Naive thymus-derived CD4-positive, alpha-beta T cell (primary cell): Measurements from ENCODE around the gene FAM47C. TPM values are rescaled to one million over a fixed set of nuclear protein-coding genes. Genes with fewer than 3 reads are reported as not detected.
"Not testable (repeated sequence)": the region's sequence is repeated elsewhere in the genome, so short reads cannot be mapped to it uniquely, and the experiment has no call there.

Experiments used
- ATAC-seq: fragments of 150-1000 bp; cut with Tn5 transposase; 2 replicates; pipeline ENCODE4 v1.10.0; 2021; ENCODE audit warnings: mild to moderate bottlenecking, moderate library complexity
- CTCF ChIA-PET: fragments of 350-600 bp; sonication (Branson Sonifier 250); formaldehyde crosslinking; loops from one replicate; lab custom pipeline; 2021; ENCODE audit warnings: antibody characterized with exemption; lab: Charles Lee
- POLR2A ChIA-PET: fragments of 350-600 bp; sonication (Branson Sonifier 250); formaldehyde crosslinking; loops from one replicate; lab custom pipeline; 2021; ENCODE audit warnings: antibody characterized with exemption, inconsistent platforms; lab: Charles Lee
- DNase-seq, 9 donors: peaks; one replicate each; pipeline versions ENCODE4 v3.0.0 to v3.0.0-alpha.2; 2020 to 2022; ENCODE audit warnings: mixed read lengths in 1 of 9
- H3K27ac ChIP-seq: one replicate; pipeline ENCODE4 v1.7.0; 2013; ENCODE audit warnings: mild to moderate bottlenecking, low read depth, low read length, moderate library complexity
- H3K27me3 ChIP-seq, 2 donors: one replicate each; pipeline ENCODE4 v1.7.0; 2013; ENCODE audit warnings: low read length in 2 of 2, mild to moderate bottlenecking in 2 of 2, moderate library complexity in 2 of 2; ENCODE audit not compliant: control insufficient read depth in 2 of 2, insufficient read depth in 2 of 2
- H3K36me3 ChIP-seq, 3 experiments: 1 replicate in 2 of 3; 2 replicates in 1 of 3; pipeline ENCODE4 v1.7.0; 2013; ENCODE audit warnings: low read length in 3 of 3, mild to moderate bottlenecking in 3 of 3, moderate library complexity in 1 of 3; ENCODE audit not compliant: insufficient read depth in 3 of 3, control insufficient read depth in 2 of 3
- H3K4me1 ChIP-seq, 2 donors: one replicate each; pipeline ENCODE4 v1.7.0; 2013; ENCODE audit warnings: low read length in 2 of 2, mild to moderate bottlenecking in 2 of 2, moderate library complexity in 1 of 2; ENCODE audit not compliant: control insufficient read depth in 2 of 2, insufficient read depth in 2 of 2
- H3K4me3 ChIP-seq: 2 replicates; pipeline ENCODE4 v1.7.0; 2013; ENCODE audit warnings: mild to moderate bottlenecking, low read length
- H3K9me3 ChIP-seq, 3 experiments: 1 replicate in 2 of 3; 2 replicates in 1 of 3; pipeline ENCODE4 v1.7.0; 2013; ENCODE audit warnings: low read length in 3 of 3; ENCODE audit not compliant: control insufficient read depth in 2 of 3
- H3K27ac Mint-ChIP-seq, 9 donors: one replicate each; pipeline ENCODE4 v1.8.0; 2020 to 2022; ENCODE audit warnings: mixed read lengths in 9 of 9, mild to moderate bottlenecking in 8 of 9, moderate library complexity in 5 of 9, inconsistent platforms in 2 of 9
- H3K27me3 Mint-ChIP-seq, 5 donors: one replicate each; pipeline ENCODE4 v1.8.0; 2021 to 2022; ENCODE audit warnings: mixed read lengths in 5 of 5, mild to moderate bottlenecking in 1 of 5
- H3K36me3 Mint-ChIP-seq, 5 donors: one replicate each; pipeline ENCODE4 v1.8.0; 2020 to 2022; ENCODE audit warnings: mixed read lengths in 5 of 5, mild to moderate bottlenecking in 3 of 5, inconsistent platforms in 1 of 5
- H3K4me1 Mint-ChIP-seq, 7 donors: one replicate each; pipeline ENCODE4 v1.8.0; 2020 to 2022; ENCODE audit warnings: mixed read lengths in 7 of 7, mild to moderate bottlenecking in 3 of 7, inconsistent platforms in 1 of 7
- H3K4me3 Mint-ChIP-seq, 10 donors: one replicate each; pipeline ENCODE4 v1.8.0; 2020 to 2022; ENCODE audit warnings: mild to moderate bottlenecking in 10 of 10, mixed read lengths in 10 of 10, moderate library complexity in 6 of 10, inconsistent platforms in 2 of 10
- H3K9me3 Mint-ChIP-seq, 11 donors: one replicate each; pipeline ENCODE4 v1.8.0; 2020 to 2022; ENCODE audit warnings: mixed read lengths in 11 of 11, mild to moderate bottlenecking in 4 of 11, inconsistent platforms in 1 of 11, moderate library complexity in 1 of 11
- intact Hi-C, 2 donors: fragments of 100-400 bp; cut with micrococcal nuclease; formaldehyde crosslinking; loops; one replicate each; pipeline ENCODE4 v1.15.1; 2023
- polyA plus RNA-seq, 2 donors: library from polyadenylated mRNA; unstranded; fragments of 300-500 nt; fragmentation: Illumina TruSeq; gene quantifications; one replicate each; pipeline ENCODE4 v1.2.3, GENCODE V29; 2021
- total RNA-seq, 6 experiments: library from RNA in 5 of 6; stranded (reverse) in 5 of 6; gene quantifications; 1 replicate in 5 of 6; 2 replicates in 1 of 6; pipeline ENCODE4 v1.2.3 and lab custom pipeline; 2021 to 2026

The FAM47C gene
- total RNA-seq: not detected
- polyA plus RNA-seq: not detected
- total RNA-seq (lab: John Stamatoyannopoulos, UW): not detected

DNA sequence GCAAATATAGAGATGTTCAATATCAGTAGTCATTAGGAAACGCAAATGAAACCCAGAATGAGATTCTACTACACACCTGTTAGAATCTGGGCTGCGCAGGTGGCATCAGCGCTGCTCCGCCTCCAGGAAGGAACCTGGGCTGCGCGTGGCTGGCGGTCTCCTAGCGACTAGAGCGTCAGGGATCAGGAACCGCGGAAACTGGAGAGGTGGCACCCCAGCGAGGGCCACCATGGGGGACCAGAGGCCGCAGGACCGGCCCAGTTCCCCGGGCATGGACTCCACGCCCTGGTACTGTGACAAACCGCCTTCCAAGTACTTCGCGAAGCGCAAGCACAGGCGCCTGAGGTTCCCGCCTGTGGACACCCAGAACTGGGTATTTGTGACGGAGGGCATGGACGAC lies at the start of gene FAM47C:
Gene FAM47C (plus strand): TSS at position 185 of the 400 bp plus-strand sequence. CDS start 45 bp downstream, at position 230.
- H3K4me3 Mint-ChIP-seq, intact Hi-C loops: not testable (repeated sequence)

DNA sequence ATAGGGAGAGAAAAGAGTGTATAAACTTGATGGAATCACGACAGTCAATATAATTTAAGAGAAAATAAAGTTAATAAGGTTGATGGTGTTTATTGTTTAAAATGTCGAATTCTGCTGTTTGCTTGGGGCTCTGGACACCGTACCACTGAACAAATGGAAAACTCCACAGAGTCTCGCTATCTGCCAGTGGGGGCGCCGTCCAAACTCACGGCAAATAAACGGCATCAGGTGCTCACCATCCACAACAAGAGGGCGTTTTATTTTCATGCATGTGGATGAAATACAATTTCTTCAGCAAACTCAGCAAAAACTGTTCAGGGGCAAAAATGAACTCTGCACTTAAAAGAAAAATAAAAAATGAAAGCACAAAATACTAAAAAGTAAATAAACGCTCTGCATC lies 46.6 kb upstream of the FAM47C start:
- H3K9me3 ChIP-seq: no peaks in the 10 kb centered on the region
- ATAC-seq (no peak), DNase-seq (no peak)
- no peak overlapping the region for H3K27ac ChIP-seq
- H3K4me3 ChIP-seq: no peak overlapping the region
- H3K27me3 ChIP-seq: no peaks in the 10 kb centered on the region
- Mint-ChIP-seq H3K9me3 (peaks cover 0 to 4% (median 0%) of the 10 kb centered on the region in 11 donors), H3K36me3 (peaks cover 0 to 5% (median 0%) of the 10 kb centered on the region in 5 donors), H3K4me3 (no peak overlapping the region), H3K27me3 (peaks cover 16 to 20% (median 18%) of the 10 kb centered on the region in 5 donors), H3K27ac (no peak overlapping the region), H3K4me1 (peaks cover 0 to 4% (median 0%) of the 10 kb centered on the region in 7 donors)
- ChIA-PET CTCF (no interaction called here), POLR2A (no interaction called here)
- no peaks in the 10 kb centered on the region for H3K36me3 ChIP-seq
- H3K4me1 ChIP-seq: no peaks in the 10 kb centered on the region
- intact Hi-C loops: no loop called here

More for the DNA sequence above, at the start of gene FAM47C:
- peak within 1 kb of the TSS in 1 of 9 donors; percentile 36 for H3K27ac Mint-ChIP-seq
- H3K36me3 Mint-ChIP-seq, H3K27me3 Mint-ChIP-seq, H3K9me3 ChIP-seq, H3K4me1 ChIP-seq, H3K27ac ChIP-seq, POLR2A ChIA-PET, H3K9me3 Mint-ChIP-seq, H3K4me3 ChIP-seq, ATAC-seq, CTCF ChIA-PET, H3K27me3 ChIP-seq, H3K36me3 ChIP-seq, H3K4me1 Mint-ChIP-seq, DNase-seq: not testable (repeated sequence)

GRCh38 chrX:36963069-36963808 lies 44.9 kb upstream of the FAM47C start:
- ChIA-PET CTCF (no interaction called here), POLR2A (no interaction called here)
- no peaks in the 10 kb centered on the region for H3K4me1 ChIP-seq
- Mint-ChIP-seq H3K4me1 (peaks cover 0 to 4% (median 0%) of the 10 kb centered on the region in 7 donors), H3K36me3 (peaks cover 0 to 5% (median 0%) of the 10 kb centered on the region in 5 donors), H3K4me3 (no peak overlapping the region), H3K27me3 (peaks cover 8 to 13% (median 10%) of the 10 kb centered on the region in 5 donors), H3K9me3 (peaks cover 0 to 4% (median 0%) of the 10 kb centered on the region in 11 donors), H3K27ac (no peak overlapping the region)
- no peaks in the 10 kb centered on the region for H3K27me3 ChIP-seq
- H3K9me3 ChIP-seq: no peaks in the 10 kb centered on the region
- intact Hi-C loops: no loop called here
- DNase-seq (no peak), ATAC-seq (no peak)
- no peak overlapping the region for H3K27ac ChIP-seq
- H3K4me3 ChIP-seq: no peak overlapping the region
- no peaks in the 10 kb centered on the region for H3K36me3 ChIP-seq

- no peaks in the 10 kb centered on the region for H3K36me3 Mint-ChIP-seq
- Histone ChIP-seq H3K4me1 (no peaks in the 10 kb centered on the region), H3K27ac (no peak overlapping the region), H3K36me3 (no peaks in the 10 kb centered on the region), H3K9me3 (no peaks in the 10 kb centered on the region), H3K4me3 (no peak overlapping the region), H3K27me3 (no peaks in the 10 kb centered on the region)
- DNase-seq (no peak), ATAC-seq (no peak)
- ChIA-PET POLR2A (no interaction called here), CTCF (no interaction called here)
- no peak overlapping the region for H3K27ac Mint-ChIP-seq
- H3K27me3 Mint-ChIP-seq: peaks cover 4 to 9% (median 4%) of the 10 kb centered on the region in 5 donors
- H3K4me3 Mint-ChIP-seq: no peak overlapping the region
- H3K4me1 Mint-ChIP-seq: no peaks in the 10 kb centered on the region
- intact Hi-C loops: no loop called here
- H3K9me3 Mint-ChIP-seq: peaks cover 0 to 4% (median 0%) of the 10 kb centered on the region in 11 donors
Measured at GRCh38 chrX:36963852-36964251, 44.3 kb upstream of the FAM47C start.

DNA sequence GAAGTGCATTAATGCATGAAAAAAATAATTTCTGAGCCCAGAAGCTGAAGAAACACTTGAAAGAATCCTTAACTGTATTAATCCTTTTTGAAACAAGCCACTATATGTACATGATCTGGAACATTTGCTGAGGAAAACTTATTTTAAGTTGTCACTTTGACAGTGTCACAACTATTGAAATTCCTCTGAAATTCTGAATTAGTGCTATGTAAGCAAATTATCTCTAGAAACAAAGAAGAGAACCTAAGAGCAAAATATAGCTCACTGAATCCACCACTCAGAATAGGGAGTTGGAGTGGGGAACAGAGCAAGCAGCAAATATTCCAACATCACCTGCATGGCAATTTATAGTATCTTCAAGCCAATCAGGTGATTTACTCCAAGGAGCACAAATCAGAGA lies 34.6 kb upstream of the FAM47C start:
- H3K27ac Mint-ChIP-seq: no peak overlapping the region
- peaks cover 0 to 1% (median 0%) of the 10 kb centered on the region in 11 donors for H3K9me3 Mint-ChIP-seq
- no peaks in the 10 kb centered on the region for H3K4me1 Mint-ChIP-seq
- CTCF ChIA-PET: no interaction called here
- no peaks in the 10 kb centered on the region for H3K9me3 ChIP-seq
- POLR2A ChIA-PET: no interaction called here
- H3K27me3 ChIP-seq: no peaks in the 10 kb centered on the region
- H3K27ac ChIP-seq: no peak overlapping the region
- H3K36me3 ChIP-seq: no peaks in the 10 kb centered on the region
- no peak overlapping the region for H3K4me3 ChIP-seq
- no peak overlapping the region for H3K4me3 Mint-ChIP-seq
- ATAC-seq (no peak), DNase-seq (no peak)
- H3K36me3 Mint-ChIP-seq: no peaks in the 10 kb centered on the region
- peaks cover 0 to 3% (median 0%) of the 10 kb centered on the region in 5 donors for H3K27me3 Mint-ChIP-seq
- no peaks in the 10 kb centered on the region for H3K4me1 ChIP-seq
- intact Hi-C loops: no loop called here

- H3K36me3 ChIP-seq: no peaks in the 10 kb centered on the region
- intact Hi-C loops: no loop called here
- Mint-ChIP-seq H3K4me1 (no peaks in the 10 kb centered on the region), H3K4me3 (no peak overlapping the region), H3K27ac (no peak overlapping the region), H3K27me3 (peaks cover 0 to 3% (median 0%) of the 10 kb centered on the region in 5 donors), H3K9me3 (peaks cover 0 to 1% (median 0%) of the 10 kb centered on the region in 11 donors), H3K36me3 (no peaks in the 10 kb centered on the region)
- H3K4me1 ChIP-seq: no peaks in the 10 kb centered on the region
- CTCF ChIA-PET: no interaction called here
- no peak for ATAC-seq
- POLR2A ChIA-PET: no interaction called here
- DNase-seq: no peak
- no peaks in the 10 kb centered on the region for H3K27me3 ChIP-seq
- no peak overlapping the region for H3K4me3 ChIP-seq
- H3K9me3 ChIP-seq: no peaks in the 10 kb centered on the region
- H3K27ac ChIP-seq: no peak overlapping the region
Measured at GRCh38 chrX:36974911-36975310, 33.3 kb upstream of the FAM47C start.

DNA sequence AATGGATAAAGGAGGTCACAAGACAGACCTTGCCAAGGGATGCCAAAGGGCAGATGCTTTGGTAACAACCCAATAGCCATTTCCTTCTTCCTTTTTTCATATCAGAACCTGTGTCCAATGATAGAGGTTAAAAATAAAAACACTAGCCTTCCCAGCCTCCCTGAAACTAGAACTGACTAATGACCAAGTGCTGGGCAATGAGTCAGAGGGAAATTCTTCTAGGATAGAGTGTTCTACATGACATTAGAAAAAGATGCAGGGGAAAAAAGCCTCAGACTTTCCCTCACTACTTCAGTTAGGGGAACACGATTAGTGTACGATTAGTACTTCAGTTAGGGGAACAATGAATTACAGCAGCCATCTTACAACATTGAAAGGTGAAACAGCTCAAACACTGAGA lies 29.3 kb upstream of the FAM47C start:
- intact Hi-C loops: no loop called here
- Histone ChIP-seq H3K4me1 (no peaks in the 10 kb centered on the region), H3K27me3 (no peaks in the 10 kb centered on the region), H3K36me3 (no peaks in the 10 kb centered on the region), H3K27ac (no peak overlapping the region), H3K4me3 (no peak overlapping the region), H3K9me3 (no peaks in the 10 kb centered on the region)
- Mint-ChIP-seq H3K4me3 (no peak overlapping the region), H3K9me3 (peaks cover 0 to 4% (median 0%) of the 10 kb centered on the region in 11 donors), H3K27ac (no peak overlapping the region), H3K4me1 (no peaks in the 10 kb centered on the region), H3K36me3 (no peaks in the 10 kb centered on the region), H3K27me3 (peaks cover 0 to 6% (median 0%) of the 10 kb centered on the region in 5 donors)
- ChIA-PET POLR2A (no interaction called here), CTCF (no interaction called here)
- DNase-seq (no peak), ATAC-seq (no peak)
